NCI-H1105 treated with DMSO at 0.1 percent for 48 hours (cell line): Measurements from ENCODE around the gene DIPK1B.

Experiments
- DNase-seq: peaks from one replicate; lab custom pipeline; 2025; lab: John Stamatoyannopoulos, UW

Gene DIPK1B

DNA sequence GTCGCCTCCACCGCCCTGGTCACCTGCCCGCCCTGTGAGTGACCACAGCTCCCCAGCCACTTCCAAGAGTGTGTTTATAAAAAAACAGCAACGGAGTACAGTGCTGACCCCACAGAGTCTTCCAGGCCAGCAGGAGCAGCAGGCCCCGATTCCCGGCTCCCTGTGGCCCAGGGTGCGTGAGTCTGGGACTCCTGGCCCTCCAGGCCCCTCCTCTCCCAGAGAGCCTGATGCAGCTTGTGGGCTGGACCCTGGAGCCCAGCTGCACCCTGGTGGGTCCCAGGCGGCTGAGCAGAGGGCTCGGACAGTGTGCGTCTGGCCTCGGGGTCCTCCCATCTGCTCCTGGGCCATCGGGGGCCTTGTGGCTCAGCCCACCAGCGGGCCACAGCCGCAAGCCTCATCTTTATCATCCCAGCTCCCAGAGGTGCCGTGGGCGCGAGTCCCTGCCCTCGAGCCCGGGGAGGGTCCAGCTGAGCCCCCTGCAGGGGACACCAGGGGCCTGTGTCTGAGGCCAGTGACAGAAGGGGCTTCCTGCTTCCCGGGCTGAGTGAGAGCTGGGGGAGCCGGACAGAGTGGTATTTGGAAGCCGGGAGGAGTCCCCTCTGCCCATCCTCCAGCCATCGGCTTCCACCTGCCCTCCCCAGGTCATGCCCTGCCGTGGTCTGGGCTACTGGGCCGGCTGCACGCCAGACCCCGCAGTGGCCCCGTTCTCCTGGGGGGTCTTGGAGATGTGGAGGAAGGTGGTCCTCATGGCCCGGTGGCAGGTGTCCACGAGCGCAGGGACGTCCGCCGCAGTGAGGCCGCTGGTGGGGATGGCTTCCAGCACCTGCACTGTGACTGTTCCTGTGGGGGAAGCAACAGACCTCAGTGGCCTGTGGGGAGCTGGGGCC is 39.0 kb upstream of the DIPK1B start:
- no peak for DNase-seq

DNA sequence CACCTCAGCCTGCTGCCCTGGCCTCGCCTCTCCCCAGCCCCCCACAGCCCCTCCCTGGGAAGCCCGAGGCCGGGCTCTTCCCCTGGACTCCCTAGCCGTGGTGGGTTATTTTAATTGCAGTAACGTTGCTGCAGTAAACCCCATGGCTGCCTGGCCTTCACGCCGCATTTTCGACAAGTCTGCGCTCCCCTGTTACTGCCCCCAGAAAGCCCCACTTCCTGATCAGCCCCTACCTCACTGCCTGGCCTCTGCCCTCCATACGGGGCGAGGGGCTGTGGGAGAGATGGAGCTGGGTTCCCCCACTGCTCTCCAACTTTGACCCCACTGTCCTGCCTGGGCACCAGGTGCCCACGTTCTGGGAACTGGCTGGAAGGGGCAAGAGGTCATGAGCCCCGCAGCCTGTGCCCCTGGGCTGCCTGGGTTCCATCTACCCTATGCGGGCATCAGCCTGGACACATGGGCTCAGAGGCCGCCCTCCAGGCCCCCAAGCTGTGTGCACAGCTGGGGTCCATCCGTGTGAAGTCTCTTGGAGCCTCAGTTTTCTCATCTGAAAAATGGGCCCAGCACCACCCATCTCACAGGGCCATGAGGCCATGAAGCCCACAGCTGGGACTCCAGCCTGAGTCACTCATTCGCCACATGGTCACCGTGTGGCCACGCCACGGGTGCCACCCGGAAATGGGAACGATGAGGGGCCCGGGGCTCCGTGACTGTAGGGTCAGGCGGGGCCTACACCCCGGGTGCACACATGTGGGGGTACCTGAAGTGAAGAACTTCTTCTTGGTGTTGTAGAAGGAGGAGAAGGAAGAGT is 38.2 kb upstream of the DIPK1B start:
- DNase-seq: no peak

DNA sequence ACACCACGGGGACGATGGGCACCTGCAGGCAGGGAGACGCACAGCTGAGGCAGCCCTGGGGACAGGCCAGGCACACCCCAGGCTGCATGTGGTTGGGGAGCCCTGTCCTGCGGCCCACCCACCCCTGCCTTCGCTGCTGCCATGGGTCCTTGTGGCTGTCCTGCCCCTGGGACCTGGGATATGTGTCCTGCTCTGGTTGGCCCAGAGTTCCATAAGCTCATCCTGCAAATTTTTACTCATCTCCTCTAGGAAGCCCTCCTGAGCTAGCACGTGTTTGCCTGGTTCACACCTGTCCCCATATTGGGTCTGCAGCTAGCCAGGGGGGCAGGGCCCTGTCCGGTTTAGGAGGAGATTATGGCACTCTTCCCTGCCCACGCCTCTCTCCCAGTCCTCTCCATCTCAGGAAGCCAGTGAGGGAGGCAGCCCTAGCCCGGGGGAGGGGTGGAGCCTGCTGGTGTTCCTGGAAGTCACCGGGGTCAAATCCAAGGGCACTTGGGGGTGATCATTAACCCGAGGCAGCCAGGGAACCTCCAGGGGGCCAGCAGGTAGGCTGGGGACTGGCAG is 37.5 kb upstream of the DIPK1B start:
- no peak for DNase-seq

DNA sequence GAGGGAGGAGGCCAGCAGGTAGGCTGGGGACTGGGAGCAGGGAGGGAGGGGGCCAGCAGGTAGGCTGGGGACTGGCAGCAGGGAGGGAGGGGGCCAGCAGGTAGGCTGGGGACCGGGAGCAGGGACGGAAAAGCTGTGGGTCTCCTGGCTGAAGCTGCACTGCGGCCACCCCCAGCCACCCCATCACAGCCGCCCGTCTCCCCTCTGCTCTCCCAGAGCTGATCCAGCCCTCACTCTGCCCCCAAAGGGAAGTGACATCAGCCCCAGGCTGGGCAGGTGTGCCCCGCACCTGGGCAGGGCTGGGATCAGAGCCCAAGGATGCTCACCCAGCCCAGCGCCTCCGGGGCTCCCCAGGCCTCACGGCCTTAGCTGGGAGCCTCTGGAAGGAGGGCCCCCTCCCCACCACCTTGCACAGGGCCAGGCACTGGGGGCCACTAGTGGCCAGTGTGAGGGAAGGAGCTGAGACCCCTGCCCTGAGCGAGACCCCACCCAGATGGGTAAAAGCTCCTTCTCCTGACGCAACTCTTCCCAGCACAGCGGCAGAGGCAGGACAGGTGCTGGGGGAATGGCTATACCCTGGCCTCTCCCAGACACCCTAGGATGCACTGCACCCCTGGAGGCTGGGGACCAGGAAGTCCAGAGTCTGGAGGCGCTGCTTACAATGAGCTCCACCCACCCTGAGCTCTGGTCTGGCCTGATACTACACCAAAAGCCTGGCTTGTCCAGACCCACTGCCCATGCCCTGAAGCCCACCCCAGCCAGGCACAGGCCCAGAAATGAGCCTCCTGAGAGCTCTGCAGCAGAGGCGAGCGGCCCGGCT is 36.7 kb upstream of the DIPK1B start:
- DNase-seq: no peak

DNA sequence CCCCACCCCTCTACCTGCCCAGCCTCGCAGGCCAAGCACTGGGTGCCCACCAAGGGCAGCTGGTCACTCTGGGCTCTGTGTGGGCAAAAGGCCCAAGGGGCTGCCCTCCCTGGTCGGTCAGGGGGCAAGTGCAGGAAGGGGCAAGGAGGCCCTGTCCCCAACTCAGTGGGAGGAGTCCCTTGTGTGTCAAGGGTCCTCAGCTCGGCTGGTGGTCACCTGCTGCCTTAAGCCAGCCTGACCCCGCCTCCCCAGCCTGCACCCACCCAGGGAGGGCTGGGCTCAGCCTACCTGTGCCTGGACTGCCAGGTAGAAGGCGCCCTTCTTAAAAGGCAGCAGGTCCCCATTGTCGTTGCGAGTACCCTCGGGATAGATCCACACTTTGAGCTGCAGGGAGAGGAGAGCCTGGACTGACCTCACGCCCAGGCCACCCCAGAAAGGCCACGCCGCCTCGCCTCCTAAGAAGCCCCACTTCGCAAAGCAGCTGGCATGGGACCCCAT is 36.0 kb upstream of the DIPK1B start:
- DNase-seq: no peak

DNA sequence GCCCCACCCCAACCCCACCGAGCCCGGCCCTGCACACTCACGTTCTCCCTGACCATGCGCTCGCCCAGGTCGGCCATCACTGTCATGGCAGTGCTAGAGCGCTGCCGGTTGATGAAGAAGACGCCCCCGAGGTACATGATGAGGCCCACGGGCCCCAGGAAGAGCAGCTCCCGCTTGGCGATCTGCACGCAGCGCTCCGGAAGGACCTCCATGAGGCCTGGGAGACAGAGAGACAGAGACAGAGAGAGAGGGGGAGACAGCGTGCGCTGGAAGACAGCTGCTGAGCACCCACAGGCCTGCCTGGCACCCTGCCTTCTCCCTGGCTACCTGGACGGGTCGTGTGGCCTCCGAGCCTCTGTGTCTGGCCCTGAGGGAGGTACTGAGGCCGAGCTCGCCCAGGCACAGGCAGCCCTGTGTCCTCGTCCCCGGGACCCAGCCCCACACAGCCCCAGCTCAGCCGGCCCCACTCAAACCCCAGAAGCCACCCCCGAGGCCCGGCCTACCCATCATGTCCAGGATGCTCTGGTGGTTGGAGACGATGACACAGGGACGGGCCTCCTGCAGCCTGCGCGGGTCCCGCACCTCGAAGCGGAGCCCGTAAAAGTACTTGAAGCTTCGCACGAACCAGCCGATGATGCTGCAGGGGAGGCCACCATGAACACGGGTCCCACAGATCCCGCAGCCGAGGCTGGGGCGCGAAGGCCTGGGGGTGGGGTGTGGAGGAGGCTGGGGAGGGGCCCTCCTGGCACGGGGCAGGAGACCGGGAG is 35.3 kb upstream of the DIPK1B start:
- no peak for DNase-seq

DNA sequence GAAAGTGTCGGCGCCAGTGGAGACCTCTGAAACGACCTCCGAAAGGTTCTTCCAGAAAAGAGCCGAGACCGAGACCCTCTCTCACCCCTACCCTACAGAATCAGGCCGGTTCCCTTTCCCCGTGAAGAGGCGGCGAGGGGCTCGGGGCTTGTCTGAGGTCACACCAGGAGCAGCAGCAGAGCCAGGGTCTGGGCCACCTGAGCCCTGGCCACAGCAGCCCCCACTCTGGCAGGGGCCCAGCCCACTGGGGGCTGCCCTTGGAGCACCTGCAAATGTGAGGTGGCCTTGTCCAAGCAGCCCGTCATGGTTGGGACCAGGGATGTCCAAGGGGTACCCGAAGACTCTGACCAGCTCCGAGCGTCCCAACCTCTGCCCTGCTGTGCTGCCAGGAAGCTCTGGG is 34.3 kb upstream of the DIPK1B start:
- DNase-seq: no peak

DNA sequence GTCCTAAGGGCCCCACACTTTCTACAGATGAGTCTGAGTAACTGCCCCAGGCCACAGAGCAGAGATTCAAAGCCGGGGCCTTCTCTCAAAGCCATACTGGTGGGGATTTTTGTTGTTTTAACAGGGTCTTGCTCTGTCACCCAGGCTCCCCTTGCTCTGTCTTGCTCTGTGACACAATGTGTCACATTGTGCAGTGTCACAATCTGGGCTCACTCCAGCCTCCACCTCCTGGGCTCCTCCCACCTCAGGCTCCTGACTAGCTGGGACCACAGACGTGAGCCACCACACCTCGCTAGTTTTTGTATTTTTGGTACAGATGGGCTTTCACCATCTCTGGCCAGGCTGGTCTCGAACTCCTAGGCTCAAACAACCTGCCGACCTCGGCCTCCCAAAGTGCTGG is 33.7 kb upstream of the DIPK1B start:
- DNase-seq: no peak

DNA sequence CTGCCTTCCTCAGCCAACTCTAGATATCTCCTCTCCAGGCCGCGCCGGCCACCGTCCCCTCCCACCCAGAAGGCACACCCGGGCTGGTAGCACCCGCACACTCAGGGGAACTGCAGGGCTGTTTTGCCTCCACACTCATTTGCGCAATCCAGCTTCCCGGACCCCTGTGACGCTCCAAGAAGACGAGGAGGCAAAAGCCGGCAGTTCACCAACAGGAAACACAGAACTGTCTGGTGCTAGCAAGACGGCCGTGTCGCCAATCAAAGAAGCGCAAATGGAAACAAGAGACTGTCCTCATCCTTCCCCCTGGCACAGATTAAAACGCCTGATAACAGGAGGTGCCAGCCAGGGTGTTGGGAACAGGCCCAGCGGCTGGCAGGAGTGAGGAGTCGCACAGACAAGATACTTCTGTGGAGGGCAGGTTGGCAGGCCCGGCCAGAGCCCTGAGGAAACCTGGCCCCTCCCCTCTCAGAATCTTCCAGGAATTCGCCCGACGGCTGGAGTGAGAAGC is 32.9 kb upstream of the DIPK1B start:
- DNase-seq: no peak

DNA sequence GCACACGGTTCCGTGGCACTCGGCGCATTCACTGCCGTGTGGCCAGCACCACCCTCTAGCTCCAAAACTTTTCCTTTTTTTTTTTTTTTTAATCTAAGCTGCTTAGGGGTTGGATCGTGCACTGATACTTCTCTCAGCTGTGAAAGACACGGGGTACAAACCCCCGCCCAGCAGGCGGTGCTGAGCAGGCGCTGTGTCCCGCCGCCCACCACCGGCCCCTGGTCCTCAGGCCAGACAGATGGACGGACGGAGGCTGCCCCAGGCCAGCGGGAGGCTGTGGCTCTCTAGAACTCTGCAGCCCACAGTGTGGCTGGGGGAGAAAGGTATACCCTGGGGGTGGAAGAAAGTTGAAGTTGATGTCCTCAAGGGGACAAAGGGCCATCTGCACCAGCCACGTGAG is 31.3 kb upstream of the DIPK1B start:
- no peak for DNase-seq

DNA sequence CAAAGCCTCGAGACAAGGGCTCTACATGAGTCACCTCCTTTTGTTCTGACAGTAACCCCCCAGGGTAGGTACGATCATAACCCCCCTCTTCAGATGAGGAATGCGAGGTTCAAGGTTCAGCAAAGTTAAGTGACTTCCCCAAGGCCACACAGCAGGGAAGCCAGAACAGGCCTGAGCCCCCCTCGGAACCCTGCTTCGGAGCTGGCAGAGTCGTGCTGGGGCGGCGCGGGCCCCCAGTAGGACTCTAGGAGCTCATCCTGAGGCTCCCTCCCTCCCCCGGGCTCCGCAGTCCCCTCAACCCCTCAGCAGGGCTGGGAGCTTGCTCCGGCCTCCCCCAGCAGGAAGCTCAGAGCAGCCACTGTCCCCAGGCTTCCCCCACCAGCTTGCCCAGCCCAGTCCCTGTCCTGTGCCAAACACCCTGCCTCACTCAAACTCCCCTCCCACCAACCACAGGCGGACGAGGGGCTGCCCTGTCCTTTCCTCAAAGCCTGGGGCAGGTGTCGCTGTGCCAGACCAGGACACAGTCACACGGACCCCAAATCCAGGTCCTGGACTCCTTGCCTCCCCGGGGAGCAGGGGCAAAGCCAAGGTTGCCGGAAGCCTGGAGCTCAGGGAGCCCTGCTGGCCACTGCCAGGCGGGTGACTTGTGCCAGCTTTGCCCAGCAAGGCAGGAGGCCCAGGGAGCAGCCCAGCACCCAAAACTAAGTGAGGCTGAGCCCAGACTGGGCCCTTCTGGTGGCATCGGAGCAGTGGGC is 30.2 kb upstream of the DIPK1B start:
- no peak for DNase-seq

DNA sequence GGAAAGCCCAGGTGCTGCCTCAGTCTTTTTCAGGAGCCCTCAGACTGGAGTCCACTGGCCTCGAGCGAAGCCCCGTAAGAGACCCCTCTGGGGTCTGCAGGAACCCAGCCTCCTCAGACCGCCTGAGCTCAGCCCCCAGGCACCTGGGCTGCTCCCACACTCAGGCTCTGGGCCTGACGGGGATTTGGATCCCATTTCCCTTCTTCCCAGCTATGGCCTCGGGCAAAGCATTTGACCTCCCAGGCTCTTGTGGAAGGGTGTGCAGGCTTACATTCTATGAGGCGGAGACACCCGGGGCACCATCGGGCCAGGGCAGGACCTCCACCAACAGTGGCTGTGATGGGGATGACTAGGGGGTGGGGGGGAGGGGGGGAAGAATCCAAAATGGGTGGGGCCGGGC is 29.7 kb upstream of the DIPK1B start:
- DNase-seq: no peak

DNA sequence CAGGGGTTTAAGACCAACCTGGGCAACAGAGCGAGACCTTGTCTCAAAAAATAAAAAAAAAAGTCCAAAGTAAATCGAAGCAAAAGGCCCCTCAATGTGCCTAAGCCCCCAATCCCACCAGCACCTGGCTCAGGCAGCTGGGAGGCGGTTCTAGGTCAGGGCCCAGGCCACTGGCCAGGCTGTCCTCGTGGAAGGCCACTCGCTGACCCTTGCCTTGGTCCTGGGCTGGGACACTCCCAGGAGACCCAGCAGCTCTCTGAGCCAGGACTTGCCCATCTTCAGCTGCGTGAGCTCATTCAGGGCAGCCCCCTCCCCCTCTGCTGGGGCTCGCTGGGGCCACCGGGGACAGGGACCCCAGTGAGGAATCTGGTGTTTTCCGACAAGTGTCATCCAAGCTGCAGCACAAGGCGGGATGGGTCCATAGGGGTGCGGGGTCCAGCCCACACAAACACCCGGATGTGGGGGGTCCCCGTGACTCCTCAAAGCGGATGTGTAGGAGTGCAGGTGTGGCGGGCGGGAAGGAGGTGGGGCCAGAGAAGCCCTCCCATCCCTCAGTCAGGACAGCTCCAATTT is 29.1 kb upstream of the DIPK1B start:
- DNase-seq: no peak

DNA sequence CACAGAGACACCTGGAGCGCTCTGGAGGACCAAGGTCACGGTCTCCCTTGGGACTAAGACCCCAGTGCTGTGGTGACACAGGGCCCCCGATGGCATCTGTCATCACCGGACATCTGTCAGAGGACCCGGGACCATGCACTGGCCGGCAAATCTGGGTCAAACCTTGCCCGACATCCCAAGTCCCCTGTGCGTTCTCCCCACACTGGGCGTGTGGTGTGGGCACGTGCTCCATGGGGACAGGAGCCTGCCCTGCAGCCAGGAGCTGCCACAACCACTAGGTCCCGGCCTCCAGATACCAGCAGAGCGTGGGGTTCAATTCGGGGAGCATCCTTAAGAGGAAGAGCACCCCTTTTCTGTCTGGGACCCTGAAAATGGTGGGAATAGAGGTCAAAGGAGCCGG is 28.6 kb upstream of the DIPK1B start:
- DNase-seq: no peak

DNA sequence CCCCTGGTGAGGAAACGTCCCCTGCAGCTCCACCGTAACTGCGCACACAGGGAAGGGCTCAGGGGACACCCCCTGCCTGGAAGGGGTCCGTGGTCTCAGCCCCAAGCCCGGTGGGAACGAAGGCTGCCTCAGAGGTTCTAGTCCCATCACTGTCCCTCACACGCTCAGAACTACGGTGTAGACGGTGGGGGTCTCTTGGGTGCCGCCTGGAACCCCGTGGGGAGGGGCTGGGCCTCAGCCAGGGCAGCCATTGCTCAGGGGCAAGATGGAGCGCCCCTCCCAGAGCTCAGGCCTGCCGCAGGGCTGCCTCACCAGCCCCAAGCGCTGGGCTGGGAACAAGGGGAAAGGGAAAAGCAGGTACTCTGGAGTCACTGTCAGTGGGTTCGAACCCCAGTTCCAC is 28.0 kb upstream of the DIPK1B start:
- DNase-seq: no peak

DNA sequence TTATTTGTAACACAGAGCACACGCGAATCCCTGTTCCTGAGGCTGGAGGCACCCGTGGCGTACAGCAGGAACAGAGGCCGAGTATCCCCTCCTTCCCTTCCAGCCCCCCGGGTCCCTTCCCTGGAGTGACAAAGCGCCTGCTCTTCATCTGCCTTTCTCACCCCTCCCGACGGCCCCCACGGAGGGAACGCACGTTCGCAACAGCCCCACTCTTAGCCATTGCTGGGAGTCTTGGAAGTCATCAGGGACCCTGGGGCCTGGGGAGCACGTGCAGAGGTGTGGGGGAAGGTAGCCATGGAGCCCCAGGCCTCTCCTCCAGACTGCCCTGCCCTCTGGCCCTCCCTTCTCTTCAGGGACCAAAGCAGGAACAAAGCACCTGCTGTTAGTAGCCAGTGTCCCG is 27.6 kb upstream of the DIPK1B start:
- DNase-seq: no peak

DNA sequence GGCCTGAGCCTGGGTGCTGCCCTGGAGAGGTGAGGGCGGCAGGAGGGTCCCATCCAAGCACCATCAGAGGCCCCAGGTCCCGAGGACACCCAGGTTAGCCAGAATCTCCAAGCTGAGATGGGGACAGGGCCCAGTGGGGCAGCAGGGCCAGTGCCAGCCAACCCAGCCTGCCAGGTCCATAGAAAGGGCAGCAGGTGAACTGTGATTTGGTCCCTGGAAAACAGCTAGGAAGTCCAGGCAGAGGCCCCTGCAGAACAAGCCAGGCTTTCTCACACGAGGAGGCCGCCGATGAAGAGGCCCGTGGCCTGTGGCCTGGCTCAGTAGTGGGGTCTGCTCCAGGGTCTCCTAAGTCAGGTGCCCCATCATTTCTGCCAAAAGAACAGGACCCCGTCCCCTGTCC is 27.2 kb upstream of the DIPK1B start:
- no peak for DNase-seq

DNA sequence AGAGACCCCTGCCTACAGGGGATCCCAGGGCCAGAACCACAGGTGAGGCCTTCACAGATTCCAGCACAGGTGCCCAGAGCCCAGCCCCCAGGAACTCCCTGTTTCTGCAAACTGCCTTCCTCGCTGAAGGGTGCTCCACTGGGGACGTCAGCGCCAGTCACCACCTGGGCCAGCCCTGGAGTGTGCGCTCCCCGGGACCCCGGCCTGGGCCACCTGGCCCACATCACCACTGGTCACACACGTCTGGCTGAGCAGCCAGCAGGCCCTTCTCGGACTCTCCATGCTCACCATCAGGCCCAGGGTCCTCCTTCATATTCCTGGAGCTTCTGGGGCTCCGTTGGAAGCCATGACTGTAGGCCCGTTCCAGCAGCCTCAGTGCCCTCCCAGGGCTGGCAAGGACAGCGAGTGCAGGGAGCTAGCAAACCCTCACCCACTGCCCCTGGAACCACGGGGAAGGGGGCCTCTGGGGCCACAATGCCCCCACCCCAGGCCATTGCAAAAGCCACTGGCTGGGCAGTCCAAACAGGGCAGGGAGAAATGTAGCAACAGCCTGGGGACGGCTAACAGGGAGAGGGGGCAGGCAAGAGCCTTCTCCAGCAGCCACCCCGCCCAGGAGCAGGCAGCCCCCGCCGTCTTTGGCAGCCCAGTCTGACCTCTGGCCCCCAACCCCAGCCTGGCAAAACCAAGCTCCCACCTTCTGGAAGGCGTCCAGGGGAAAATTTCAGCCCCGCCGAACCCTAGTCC is 26.4 kb upstream of the DIPK1B start:
- no peak for DNase-seq

DNA sequence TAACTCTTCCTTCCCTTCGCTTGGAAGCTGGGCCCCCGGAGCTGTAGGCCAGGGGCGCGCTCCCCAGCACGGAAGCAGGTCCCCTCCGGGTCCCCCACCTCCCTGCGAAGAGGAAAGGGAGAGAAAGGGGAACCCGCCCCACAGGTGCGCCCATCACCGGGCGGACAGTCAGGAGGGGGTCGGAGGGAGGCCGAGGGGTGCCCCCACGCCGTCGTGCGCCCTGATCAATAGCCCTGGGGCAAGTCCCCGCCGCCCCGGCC is 25.9 kb upstream of the DIPK1B start:
- DNase-seq: no peak
